Stimulated activated CD8-positive, alpha-beta memory T cell treated with anti-CD3 and anti-CD28 coated beads, Interleukin-12 subunit alpha, Interleukin-12 subunit beta, amount 100 ng/mL, for 24 hours (primary cell): ENCODE data around the gene SUGCT.
"Not testable (repeated sequence)": the region's sequence is repeated elsewhere in the genome, so short reads cannot be mapped to it uniquely, and the experiment has no call there.

Experiments used
- DNase-seq: peaks from one replicate; pipeline ENCODE4 v3.0.0-alpha.2; 2020; ENCODE audit errors: extremely low read depth

SUGCT gene

DNA sequence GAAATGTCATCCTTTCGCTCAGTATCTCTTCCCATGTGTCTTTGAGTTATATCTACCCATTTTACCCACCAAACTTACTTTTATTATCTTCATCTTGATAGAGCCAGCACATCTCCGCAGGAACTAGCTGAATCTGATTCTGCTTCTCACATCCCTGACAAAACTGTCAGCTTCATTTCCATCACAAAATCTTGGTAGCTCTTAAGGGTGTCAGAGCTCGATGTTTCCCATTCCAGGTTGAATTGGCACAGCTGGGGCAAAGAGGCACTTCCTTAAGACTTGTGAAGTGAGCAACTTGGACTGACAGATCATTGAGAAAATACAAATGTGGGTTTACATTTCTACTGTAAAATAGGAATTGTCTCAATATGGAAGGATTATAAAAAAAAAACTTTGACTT lies 434.5 kb downstream of the SUGCT start:
- no peak for DNase-seq

DNA sequence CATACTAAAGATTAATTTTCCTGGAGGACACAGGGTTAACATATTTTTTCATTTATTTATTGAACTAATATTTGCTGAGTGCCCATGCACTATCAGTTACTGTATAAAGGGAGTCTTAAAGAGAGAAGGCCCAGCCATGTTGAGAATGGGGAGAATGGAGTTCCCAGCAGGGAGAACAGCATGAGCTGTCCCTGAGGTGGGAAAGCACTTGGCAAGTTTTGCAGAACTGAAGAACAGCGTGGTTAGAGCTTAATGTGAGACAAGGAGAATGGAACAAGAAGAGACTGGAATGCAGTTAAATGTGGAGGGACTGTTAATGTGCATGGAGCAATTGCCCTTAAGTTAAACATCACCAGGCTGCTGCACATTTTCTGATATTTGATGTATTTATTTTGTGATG lies 435.4 kb downstream of the SUGCT start:
- no peak for DNase-seq

DNA sequence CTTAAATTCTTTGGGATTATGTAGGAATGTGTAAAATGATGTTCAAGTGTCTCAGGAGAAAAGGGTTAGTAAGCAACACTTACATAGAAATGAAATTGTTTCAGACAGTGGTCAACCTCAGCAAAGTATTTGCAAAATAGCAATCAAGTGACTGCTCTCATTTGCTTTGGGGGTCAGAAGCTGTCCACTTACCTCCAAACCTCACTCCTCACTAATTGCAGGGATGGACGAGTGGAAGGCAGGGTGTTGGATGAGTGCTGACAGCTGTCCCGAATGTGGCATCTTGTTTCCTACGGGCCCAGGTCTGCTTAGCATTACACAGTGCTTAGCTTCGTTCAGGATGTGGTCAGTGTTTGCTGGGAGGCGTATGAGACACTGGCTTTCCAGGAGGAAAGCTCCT lies 437.0 kb downstream of the SUGCT start:
- no peak for DNase-seq

DNA sequence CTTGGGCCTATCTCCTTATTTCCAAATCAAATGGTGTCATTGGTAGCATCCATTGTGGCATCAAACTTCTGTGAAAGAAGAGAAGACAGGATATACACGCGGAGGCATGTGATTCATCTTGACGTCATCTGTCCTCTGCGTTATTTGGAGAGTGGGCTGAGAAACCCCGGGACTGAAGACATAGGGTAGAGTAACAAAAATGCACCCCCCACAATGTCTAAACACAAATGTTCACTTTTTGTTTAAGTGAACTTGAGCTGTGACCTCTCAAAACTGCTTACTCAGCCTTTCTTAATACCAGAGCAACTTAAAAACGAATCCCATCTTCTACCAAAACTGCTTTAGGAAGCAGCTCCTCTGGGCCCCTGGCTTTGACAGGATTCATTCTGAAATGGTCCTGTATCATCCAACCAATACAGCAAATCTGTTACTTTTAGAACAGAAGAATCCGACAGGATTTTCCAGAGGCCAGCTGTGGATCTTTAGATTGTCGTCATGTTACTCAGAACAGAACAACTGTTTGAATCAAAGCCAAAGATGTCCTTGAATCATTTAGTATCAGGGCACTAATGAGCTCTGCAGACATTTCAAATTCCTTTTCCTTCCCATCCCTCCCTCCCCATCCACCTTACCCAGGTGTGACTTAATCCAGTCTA lies 438.1 kb downstream of the SUGCT start:
- DNase-seq = no peak

DNA sequence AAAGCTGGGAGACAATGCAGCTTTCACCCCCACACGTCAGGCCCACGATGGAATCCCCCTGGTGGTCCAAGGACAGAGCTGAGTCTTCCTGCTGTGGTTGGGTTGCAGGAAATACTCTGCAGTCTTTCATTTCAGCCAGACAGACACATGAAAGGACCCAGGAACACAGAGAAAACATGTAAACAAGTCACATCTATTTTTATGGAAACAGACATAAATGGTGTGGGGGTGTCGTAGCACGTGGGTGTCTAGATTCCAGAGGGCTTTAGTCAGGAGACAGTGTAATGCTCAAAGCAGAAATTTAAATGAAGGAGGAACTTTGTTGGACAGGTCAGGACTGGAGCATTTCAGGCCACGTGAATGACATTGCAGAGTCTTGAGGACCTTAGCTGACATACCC lies 444.6 kb downstream of the SUGCT start:
- no peak for DNase-seq

DNA sequence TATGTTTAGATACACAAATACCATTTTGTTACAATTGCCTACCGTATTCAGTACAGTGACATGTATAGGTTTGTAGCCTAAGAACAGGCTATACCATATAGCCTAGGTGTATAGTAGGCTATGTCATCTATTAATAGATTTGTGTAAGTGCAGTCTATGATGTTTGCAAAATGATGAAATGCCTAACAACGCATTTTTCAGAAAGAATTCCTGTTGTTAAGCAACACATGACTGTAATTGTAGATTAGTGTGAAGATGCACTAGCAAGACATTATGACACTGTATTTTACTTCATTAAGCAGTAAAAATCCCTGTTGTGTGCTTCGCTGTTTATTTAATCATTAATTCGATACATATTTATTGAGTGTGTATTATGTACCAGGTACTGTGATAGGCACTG lies 446.0 kb downstream of the SUGCT start:
- DNase-seq = no peak

DNA sequence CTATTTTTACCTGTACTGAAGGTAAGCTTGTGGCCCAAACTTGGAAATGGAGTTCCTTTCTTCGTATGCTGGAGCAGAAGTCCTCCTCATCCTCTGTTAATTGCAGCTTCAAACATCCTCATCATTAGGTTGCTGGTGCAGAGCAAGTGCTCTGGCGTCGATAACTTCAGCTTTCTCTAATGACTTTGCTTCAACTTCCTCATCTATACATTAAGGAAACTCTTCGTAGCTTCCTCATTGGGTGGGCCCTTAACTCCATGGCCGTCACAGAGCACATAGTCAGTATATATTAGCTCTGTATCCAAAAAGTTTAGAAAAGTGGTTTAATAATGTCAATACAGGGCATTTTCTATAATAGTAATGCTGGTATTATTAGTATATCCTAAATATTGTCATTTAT lies 447.7 kb downstream of the SUGCT start:
- no peak for DNase-seq

DNA sequence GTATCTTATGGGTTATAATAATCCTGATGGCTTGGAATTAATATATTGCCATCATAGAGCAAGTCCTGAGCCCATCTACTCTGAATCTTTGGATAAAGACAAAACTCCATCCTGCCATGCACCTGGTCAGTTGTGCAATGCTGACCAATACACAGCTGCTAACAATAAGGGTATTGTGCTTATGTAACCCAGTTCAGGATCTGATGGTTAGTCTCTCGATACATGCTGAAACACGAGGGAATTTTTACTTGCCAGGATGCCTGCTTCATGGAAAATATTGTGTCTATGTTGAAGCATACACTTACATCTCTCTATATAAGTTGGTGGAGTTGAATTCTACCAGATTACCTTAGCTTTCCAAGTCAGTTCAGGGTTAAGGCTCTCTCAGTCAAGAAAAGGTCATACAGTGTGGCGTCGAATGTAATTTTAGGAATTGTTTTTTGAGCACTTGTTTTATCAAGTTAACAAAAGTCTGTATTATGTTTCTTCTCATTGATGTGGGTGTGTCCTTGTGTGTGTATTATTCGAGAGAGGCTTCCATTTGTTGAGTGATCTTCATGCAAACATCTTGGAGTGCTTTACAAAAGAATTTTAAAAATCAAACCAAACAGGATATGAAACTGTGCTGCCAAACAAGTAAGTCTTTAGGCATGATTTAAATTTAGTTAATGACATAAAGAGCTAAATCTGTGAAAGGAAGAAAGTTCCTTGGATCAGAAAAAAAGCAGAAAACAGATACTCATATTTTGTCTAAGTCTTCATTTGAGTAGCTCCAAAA lies 449.1 kb downstream of the SUGCT start:
- DNase-seq = no peak

DNA sequence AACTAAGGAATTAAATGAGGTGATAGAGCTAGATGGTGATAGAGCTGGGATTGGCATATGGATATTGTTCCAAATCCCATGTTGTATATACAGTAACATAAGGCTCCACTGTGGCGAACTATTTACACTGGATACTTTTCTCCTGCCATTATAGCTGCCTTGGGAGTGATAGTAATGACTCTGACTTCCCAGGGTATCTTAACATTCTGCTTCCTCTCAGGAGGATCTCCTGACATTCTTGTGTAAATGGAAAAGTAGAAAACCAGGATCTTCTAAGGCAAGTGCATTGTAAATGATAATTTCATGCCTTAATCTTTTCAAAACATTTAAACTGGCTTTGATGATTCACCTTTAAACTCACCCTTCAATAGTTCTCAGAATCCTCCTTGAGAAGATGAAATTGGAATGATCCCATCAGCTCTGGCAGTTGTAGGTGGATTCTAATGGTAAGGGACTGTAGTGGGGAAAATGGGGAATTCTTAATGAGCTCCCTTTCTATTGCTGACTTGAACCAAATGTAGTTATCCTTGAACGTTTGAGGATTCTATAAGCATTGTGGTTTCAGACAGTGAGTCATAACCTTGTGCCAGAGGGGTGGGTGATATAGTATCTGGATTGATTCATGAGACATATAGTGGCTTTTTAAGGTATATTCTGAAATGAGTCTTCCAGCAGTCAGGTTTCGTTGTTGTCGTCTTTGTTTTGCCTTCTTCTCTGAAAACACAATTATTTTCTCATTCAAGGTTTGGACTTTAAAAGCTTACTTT lies 450.0 kb downstream of the SUGCT start:
- no peak for DNase-seq

DNA sequence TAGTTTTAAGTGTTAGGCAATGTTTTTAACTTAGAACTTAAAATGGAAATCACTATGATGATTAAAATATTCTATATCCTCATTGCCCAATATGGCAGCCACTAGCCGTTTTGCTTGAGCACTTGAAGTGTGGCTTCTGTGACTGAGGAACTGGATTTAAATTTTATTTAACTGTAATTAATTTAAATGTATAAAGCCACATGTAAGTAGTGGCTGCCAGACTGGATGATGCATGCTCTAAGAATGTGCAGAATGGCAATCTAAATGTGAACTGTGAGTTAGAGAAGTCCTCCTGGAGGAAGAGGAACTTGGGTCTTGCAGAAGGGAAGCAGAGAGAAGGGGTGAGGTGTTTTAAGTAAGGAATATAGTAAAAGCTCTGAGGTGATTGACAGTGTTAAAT lies 451.4 kb downstream of the SUGCT start:
- no peak for DNase-seq

DNA sequence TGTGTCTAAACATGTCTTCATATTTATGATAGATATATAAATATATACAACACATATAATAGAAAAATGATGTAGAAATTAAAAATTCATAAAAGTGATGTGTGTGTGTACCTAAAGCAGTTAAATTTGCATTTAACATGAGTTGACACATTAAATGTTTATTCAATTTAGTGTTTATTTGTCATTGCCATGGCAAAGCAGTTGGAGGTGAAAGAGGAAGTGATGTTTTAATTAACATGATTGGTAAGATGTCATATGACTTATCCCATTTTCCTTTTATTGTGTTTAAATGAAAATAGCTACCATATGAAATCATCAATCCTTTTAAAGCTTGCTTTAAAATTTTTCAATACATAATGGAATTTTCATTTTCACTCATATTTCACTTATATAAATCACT lies 452.6 kb downstream of the SUGCT start:
- DNase-seq = no peak

DNA sequence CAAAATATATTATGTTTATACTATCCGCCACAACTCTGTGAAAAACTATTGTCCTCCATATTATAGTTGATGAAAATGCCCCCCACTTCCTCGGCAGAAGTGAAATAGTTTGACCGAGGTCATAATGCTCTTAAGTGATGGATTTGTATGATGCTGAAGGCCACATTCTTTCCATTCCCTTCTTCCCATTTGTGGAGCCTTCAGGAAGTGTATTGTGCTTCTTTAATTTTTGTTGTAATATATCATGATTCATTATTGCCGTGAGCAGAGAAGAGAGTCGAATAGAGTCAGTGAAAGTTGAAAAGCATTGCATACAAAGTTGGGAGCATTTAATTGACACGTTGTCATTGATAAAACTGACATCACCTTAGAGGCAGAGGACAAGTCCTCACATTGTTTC lies 460.3 kb downstream of the SUGCT start:
- DNase-seq = no peak

DNA sequence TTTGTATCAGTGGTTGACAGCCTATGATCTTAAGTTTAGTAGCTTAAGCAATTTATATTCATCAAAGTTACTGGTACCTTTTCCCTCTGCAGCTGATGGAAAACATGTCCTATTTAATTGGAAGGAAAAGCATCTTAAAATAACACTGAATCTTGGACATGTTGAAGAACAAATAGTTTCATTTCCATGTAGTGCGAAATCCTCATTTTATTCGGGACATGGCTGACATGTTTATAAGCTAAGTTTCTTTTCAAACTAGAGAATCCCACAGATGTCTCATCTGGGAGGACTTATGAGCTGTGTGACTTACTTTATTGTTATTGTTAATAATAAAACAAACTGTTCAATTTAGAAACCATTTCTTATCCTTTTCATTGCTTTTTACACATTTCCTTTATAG lies 461.0 kb downstream of the SUGCT start:
- DNase-seq = no peak

DNA sequence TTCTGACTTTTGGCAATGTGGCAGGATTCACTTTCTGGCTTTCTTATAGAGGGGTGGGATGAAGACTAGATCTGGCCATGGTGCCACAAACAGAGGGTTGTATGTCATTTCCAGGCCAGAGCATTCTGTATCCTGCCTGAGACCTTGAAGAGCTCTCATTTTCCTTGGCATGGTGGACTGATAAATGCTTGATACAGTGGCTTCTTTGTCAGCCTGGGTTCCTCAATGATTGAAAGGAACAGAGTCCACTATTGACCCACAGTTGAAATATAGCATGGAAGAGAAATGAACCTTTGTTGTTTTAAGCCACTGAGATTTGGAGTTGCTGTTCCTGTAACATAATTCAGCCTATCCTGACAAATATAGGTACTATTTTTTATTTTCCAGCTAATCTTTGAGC lies 462.7 kb downstream of the SUGCT start:
- no peak for DNase-seq

DNA sequence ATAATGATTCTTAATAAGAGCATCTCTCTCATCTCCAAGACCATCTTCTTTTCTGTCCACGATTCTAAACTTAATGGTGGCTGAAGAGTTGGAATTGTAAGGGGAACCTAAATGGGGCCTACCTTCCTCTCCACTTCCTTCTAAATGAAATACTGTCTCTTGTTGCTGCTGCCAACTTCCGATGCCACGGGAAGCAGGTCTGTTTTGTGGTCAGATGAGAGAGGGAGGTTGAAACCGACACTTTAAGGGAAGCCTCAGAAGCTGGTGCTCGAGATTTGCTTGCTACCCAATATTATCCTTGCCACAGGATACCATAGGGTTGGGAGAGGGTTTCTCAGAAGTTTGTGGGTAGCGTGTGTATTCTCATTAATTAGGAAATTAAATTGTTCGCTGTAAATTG lies 464.1 kb downstream of the SUGCT start:
- no peak for DNase-seq

DNA sequence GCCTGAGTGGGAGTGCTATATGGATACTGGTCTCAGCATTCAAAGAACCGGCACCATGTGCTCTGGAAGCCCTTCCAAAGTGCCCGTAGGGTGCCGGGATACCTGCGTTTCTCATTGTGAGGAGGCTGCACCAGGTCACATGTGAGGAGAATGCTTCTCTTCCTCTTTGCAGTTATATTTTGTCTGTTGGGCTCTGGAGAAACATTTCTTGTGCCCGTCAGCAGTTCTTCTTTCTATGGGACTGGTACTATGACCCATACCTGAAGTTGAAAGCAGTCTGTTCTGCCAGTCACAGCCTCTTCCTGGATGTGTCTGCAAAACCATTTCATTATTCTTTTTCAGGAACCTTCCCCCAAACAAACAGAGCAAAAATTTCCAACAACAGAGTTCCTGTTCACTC lies 465.0 kb downstream of the SUGCT start:
- DNase-seq = no peak

DNA sequence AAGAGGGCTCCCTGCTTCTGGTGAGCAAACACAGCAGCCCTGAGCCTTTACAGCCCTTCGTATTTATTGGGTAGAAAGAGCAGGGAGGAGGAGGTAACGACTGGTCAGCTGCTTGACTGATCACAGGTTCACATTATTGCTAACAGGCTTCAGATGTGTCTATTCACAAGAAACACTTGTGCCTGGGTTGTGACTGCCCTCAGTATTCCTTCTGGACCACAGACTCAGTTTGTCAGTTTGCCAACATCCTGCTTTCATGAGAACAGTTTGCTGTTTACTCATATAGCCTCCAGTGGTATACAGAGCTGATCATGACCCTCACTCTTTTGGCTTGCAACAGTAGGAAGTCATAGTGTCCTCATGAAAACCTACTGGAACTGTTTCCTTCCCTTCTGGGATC lies 467.5 kb downstream of the SUGCT start:
- not testable (repeated sequence) for DNase-seq

DNA sequence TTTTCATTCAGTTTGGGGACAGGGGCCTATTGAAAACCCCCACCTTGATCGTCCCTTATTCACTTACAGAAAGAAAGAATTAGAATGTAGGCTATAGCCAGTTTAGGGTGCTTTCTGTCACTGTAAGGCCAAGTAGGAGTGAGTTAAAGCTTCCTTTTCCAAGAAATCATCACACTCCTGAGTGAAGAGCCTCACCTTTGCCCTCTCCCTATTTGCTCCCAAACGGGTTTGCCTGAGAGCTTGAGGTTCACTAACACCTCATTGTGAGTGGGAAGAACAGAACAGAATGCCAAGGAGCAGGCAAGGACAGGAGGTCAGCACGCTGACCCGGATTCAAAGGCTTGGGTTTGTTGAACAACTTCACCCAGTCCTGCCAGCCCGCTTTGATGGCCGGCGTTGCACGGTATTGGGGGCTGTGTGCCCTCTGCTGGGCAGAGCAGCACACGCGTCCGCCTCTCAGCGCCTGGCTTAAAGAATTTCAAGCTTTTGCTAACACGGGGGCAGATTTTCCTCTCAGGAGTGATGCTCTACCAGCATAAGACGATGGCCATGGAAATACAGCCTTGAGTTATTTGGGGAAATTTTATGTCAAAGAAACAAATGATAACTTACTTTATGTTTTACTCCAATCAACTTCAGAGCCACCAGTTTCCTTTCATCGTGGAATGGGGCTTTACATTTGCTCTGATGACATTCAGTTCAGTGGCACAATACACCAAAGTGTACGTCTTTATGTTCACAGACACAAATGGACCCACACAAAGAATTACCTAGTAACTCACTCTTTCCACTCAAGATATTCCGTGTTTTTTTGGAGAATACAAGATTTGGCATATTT lies 470.0 kb downstream of the SUGCT start:
- DNase-seq = no peak

DNA sequence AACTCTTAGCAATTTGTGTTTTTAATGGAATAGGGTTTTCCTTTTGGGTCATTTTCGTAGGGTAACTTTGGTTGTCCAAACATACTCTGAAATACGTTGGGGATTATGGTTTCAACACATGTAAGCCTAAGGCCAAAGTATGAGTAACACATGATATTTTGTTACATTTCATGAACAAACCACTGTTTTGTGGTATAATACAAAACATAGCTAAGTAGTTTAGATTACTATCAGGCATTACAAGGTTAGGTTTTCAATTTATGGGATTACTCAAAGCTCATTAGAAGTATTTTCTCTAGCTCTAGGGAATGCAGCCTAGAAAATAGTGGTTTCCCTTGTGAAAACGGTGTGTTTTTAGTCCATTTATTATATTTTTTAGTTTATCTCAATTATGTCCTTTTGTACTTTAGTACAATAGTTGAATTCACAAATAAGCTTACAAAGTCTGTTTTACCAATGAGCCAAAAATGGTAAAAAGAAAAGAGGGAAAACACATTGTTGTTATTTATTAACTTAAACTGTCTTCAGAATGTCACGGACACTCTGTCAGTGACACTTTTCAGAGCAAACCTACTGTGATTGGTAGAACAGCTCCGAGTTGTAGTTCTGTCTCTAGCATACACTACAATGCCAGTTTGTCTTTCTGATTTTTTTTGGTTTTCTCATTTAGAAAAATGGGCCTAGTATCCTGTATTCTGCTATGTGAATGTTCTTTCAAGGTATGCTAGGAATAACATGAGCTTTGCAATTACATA lies 473.7 kb downstream of the SUGCT start:
- DNase-seq = no peak

DNA sequence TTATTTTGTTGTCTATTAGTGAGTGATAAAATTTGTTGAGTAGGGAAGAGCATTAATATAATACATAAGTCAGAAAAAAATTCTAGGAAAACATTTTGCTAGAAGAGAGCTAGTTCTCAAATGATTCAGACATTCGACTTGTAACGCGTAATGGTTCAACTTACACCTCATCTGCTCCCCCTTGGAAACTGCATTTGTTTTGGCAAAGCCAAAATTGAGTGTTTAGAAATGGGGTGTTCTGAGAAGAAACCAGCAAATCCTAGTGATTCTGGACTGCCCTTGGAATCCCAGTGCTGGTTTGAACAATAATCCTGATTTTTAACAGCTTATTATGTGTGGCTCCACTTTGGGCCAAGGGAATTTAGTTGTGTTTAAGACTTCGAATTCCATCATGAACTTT lies 475.7 kb downstream of the SUGCT start:
- DNase-seq = no peak
